HUES6 (cell line): ENCODE data around the gene NRG3.

ENCODE experiments used
- H3K27ac ChIP-seq: 2 replicates; pipeline ENCODE4 v1.7.0; 2013; ENCODE audit warnings: low read depth, mild to moderate bottlenecking, low read length, inconsistent platforms
- H3K27me3 ChIP-seq: 2 replicates; pipeline ENCODE4 v1.6.1; 2013; ENCODE audit warnings: low read length; ENCODE audit not compliant: control insufficient read depth, insufficient read depth
- H3K36me3 ChIP-seq: 2 replicates; pipeline ENCODE4 v1.6.1; 2013; ENCODE audit warnings: low read length; ENCODE audit not compliant: control insufficient read depth, insufficient read depth
- H3K4me1 ChIP-seq: 2 replicates; pipeline ENCODE4 v1.6.1; 2013; ENCODE audit warnings: low read length; ENCODE audit not compliant: control insufficient read depth, insufficient read depth
- H3K4me3 ChIP-seq: 2 replicates; pipeline ENCODE4 v1.5.1; 2013; ENCODE audit warnings: low read depth, low read length
- H3K9ac ChIP-seq: one replicate; pipeline ENCODE4 v1.6.1; 2013; ENCODE audit warnings: mild to moderate bottlenecking, low read length
- H3K9me3 ChIP-seq: 2 replicates; pipeline ENCODE4 v1.6.1; 2013; ENCODE audit warnings: low read depth, low read length; ENCODE audit not compliant: control insufficient read depth, insufficient read depth

The NRG3 gene

GRCh38 chr10:81866753-81867152 is 8.2 kb upstream of the NRG3 start:
- H3K4me3 ChIP-seq = no peak overlapping the region
- H3K36me3 ChIP-seq = no peaks in the 10 kb centered on the region
- no peak overlapping the region for H3K27ac ChIP-seq
- peaks cover 5% of the 10 kb centered on the region; the same call in 1 of the 2 replicates for H3K4me1 ChIP-seq
- H3K9me3 ChIP-seq = no peaks in the 10 kb centered on the region; the same call in 1 of the 2 replicates
- H3K27me3 ChIP-seq = peaks cover 2% of the 10 kb centered on the region
- H3K9ac ChIP-seq = no peak overlapping the region

- Histone ChIP-seq H3K36me3 (no peaks in the 10 kb centered on the region), H3K4me3 (no peak overlapping the region), H3K4me1 (peaks cover 11% of the 10 kb centered on the region), H3K27me3 (peaks cover 33% of the 10 kb centered on the region), H3K9ac (no peak overlapping the region), H3K27ac (no peak overlapping the region), H3K9me3 (no peaks in the 10 kb centered on the region)
Measured at GRCh38 chr10:81870472-81870871, 4.5 kb upstream of the NRG3 start.

DNA sequence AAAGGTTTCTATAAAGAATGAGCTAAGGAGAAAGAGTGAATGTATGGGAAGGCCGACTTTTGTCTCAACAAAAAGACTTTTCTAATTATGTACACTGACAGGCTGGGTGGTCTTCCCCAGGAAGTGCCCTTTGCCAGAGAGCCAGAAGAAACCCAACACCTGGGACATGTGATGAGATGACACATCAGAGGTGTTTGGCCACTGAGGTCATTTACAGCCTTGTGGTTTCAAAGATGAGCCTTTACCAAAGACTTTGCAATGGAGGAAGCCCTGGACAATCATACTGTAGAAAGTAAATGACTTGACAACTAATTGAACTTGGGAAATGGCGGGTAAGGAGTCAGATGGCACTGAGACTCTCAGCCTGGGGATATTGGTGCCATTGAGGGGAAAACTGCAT is 3.4 kb upstream of the NRG3 start:
- no peak overlapping the region for H3K9ac ChIP-seq
- no peaks in the 10 kb centered on the region for H3K36me3 ChIP-seq
- peaks cover 7% of the 10 kb centered on the region for H3K4me1 ChIP-seq
- peaks cover 44% of the 10 kb centered on the region for H3K27me3 ChIP-seq
- no peak overlapping the region for H3K27ac ChIP-seq
- H3K4me3 ChIP-seq = no peak overlapping the region
- H3K9me3 ChIP-seq = no peaks in the 10 kb centered on the region

DNA sequence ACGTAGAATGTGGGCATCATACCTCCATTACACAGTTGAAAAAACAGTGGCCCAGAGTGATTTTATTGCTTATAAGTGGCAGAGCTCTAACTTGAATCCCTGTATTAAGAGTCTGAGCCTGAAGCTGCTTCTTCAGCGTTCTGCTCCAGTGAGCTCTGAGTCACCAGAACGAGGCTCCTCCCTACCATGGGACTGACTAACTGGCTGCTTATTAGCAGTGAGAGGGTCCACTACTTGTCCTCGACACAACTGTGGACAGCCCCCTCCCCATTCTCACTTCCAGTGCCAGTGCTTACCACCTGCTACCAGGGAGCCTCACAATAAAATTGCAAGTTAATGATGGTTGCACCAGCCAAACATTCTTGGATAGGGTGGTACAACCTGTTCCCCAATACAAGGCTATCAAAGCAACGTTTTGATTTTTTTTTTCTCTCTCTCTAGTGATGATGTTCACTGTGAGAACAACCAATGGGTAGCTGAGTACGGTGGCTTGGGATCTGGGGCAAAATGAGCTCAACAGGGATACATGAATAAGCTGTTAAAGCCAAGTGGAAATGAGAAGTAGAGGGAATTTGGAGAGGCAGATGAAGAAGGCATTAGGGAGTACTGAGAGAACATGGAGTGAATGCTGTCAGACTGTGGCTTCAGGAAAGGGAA is 2.7 kb upstream of the NRG3 start:
- Histone ChIP-seq H3K36me3 (no peaks in the 10 kb centered on the region), H3K4me3 (no peak overlapping the region), H3K9me3 (no peaks in the 10 kb centered on the region), H3K4me1 (peaks cover 15% of the 10 kb centered on the region; the same call in 1 of the 2 replicates), H3K9ac (no peak overlapping the region), H3K27me3 (peaks cover 51% of the 10 kb centered on the region), H3K27ac (no peak overlapping the region)

GRCh38 chr10:81873231-81873931 is 1.6 kb upstream of the NRG3 start:
- Histone ChIP-seq H3K4me3 (peak overlapping the region; percentile 58), H3K4me1 (peaks cover 16% of the 10 kb centered on the region; the same call in 1 of the 2 replicates)

DNA sequence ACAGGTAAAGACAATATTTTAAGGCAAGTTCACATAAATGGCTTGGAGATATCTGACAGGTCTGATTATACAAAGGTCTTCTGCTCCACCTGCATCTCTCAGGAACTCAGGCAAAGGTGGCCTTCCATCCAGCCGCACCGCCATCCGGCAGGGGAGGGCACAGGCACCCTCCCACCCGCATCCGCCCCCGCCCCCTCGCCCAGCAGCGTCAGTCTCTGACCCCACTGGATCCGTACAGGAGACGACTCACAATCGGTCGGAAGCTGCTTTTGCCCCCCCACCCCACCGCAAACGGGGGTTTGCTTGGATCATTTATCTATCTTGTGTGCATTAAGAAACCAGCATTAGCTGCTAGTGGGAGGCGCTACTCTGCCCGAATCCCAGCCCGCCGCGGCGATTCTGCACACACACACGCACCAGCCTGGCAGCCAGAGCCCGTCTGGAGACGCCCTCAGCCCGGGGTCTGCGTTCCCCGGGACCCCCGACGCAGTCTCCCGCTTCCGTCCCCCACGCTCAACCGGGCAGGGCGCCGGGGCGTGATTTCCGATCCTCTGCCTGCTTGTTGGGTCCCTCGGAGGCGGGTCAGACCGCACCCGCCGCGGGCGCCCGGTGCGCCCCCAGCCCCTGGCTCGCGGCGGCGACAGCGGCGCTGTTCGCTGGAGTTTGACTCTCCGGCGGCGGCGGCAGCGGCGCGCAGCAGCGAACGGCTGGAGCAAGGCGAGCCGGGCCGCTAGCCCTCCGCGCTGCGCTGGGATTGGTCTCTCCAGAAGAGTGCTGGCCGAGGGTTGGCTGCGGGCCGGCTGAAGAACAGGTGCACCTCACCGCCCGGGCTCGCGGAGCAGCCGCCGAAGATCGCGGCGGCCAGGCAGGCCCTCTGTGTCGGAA is 820 bp upstream of the NRG3 start:
- peak overlapping the region; percentile 58 for H3K4me3 ChIP-seq
- H3K9ac ChIP-seq = no peak overlapping the region
- H3K27ac ChIP-seq = no peak overlapping the region
- no peaks in the 10 kb centered on the region for H3K9me3 ChIP-seq
- peaks cover 61% of the 10 kb centered on the region for H3K27me3 ChIP-seq
- H3K4me1 ChIP-seq = peaks cover 21% of the 10 kb centered on the region; the same call in 1 of the 2 replicates
- no peaks in the 10 kb centered on the region for H3K36me3 ChIP-seq

More at GRCh38 chr10:81873231-81873931, 1.6 kb upstream of the NRG3 start:
- no peak overlapping the region for H3K9ac ChIP-seq
- peaks cover 60% of the 10 kb centered on the region for H3K27me3 ChIP-seq
- no peaks in the 10 kb centered on the region for H3K9me3 ChIP-seq
- H3K27ac ChIP-seq = no peak overlapping the region
- no peaks in the 10 kb centered on the region for H3K36me3 ChIP-seq

DNA sequence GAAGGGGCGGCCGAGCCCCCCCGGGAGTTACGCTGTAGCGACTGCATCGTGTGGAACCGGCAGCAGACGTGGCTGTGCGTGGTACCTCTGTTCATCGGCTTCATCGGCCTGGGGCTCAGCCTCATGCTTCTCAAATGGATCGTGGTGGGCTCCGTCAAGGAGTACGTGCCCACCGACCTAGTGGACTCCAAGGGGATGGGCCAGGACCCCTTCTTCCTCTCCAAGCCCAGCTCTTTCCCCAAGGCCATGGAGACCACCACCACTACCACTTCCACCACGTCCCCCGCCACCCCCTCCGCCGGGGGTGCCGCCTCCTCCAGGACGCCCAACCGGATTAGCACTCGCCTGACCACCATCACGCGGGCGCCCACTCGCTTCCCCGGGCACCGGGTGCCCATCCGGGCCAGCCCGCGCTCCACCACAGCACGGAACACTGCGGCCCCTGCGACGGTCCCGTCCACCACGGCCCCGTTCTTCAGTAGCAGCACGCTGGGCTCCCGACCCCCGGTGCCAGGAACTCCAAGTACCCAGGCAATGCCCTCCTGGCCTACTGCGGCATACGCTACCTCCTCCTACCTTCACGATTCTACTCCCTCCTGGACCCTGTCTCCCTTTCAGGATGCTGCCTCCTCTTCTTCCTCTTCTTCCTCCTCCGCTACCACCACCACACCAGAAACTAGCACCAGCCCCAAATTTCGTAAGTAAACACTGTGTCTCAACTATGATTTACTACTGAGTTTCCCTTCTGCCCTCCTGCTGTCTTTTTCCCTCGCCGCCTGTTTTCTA is 666 bp downstream of the NRG3 start:
- Histone ChIP-seq H3K4me1 (peaks cover 30% of the 10 kb centered on the region; the same call in 1 of the 2 replicates), H3K4me3 (peak overlapping the region; percentile 73), H3K9me3 (no peaks in the 10 kb centered on the region), H3K27me3 (peaks cover 61% of the 10 kb centered on the region), H3K9ac (peak overlapping the region; percentile 53), H3K36me3 (no peaks in the 10 kb centered on the region), H3K27ac (no peak overlapping the region)

DNA sequence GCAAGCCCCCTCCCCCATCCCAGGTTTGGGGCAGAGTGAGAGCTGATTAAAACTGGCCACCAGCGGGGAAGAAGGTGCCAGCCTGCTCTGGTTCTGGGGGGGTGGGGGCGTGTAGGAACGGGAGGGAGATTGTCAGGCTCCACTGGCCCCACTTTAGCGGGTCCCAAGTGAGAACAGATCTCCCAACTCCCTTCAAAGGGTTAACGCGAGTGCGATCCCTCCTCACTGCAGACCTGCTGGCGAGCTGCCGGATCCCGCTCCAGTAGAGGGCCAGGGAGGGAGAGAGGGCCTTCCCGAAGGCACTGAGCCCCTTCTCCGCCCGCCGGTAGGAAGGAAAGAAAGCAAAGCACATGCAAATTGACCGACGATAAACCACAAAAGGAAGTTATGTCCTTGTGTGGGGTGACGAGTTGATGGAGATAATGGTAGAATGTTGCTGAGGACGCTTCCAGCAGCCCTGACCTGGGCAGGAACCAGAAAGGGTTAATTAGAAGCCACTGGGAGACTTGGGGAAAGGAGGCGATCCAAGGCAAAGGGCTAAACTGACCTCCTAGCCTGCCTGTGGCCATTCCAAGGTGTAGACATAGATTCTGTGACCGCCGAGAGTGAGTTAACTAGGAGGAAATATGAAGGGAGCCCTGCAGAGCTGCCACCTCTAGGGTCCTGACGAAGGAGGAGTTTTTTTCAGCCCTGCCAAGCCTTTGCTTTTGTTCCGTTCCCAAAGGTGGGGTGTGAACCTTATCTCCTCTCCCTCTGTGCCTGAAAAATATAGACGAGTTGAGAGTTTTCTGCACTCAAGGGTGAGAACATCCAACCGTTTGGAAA is 1.5 kb downstream of the NRG3 start:
- Histone ChIP-seq H3K36me3 (no peaks in the 10 kb centered on the region), H3K4me1 (peaks cover 34% of the 10 kb centered on the region; the same call in 1 of the 2 replicates), H3K27me3 (peaks cover 61% of the 10 kb centered on the region), H3K9me3 (no peaks in the 10 kb centered on the region), H3K9ac (peak overlapping the region; percentile 53), H3K4me3 (peak overlapping the region; percentile 73), H3K27ac (no peak overlapping the region)

DNA sequence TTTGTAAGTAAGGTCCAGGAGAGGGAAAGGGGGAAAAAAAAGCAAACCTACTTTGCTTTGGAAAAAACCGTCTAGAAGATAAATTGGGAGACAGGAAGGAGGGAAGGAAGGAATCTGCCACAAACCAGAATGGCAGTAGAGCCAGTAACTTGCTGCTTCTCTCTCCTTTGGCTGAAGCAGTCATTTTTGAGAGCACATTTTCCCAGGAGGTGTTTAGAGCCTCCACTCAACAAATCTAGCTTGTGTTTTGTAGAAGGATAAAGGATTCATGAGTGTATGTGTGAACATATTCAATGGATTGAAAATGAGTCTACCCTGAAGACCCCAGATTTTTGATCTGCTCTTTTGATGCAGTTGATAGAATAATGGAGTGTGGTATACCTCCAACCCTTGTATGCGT is 2.6 kb downstream of the NRG3 start:
- peaks cover 42% of the 10 kb centered on the region; the same call in 1 of the 2 replicates for H3K4me1 ChIP-seq
- H3K27ac ChIP-seq = no peak overlapping the region
- H3K27me3 ChIP-seq = peaks cover 51% of the 10 kb centered on the region
- H3K4me3 ChIP-seq = peak overlapping the region; percentile 73; the same call in 1 of the 2 replicates
- no peak overlapping the region for H3K9ac ChIP-seq
- H3K9me3 ChIP-seq = no peaks in the 10 kb centered on the region
- H3K36me3 ChIP-seq = no peaks in the 10 kb centered on the region

GRCh38 chr10:81882011-81882410 is 7.0 kb downstream of the NRG3 start:
- peaks cover 33% of the 10 kb centered on the region; the same call in 1 of the 2 replicates for H3K4me1 ChIP-seq
- no peak overlapping the region for H3K27ac ChIP-seq
- H3K27me3 ChIP-seq = peaks cover 13% of the 10 kb centered on the region
- H3K36me3 ChIP-seq = no peaks in the 10 kb centered on the region
- H3K4me3 ChIP-seq = no peak overlapping the region
- no peaks in the 10 kb centered on the region for H3K9me3 ChIP-seq
- H3K9ac ChIP-seq = no peak overlapping the region
